A549 (cell line): ENCODE measurements around the gene ONECUT3.

Experiments
- BHLHE40 ChIP-seq: IDR thresholded peaks from 2 replicates; pipeline ENCODE4 v1.6.1; 2012; ENCODE audit warnings: low read depth, low read length, inconsistent platforms
- E2F6 ChIP-seq: IDR thresholded peaks from 2 replicates; pipeline ENCODE4 v1.6.1; 2012; ENCODE audit warnings: low read depth, borderline replicate concordance
- EP300 ChIP-seq, 2 experiments: fragments of >200 bp; sonication (Bioruptor Twin); formaldehyde crosslinking; IDR thresholded peaks; 2 replicates in 1 of 2; 3 replicates in 1 of 2; pipeline ENCODE4 v1.6.1; 2016 to 2017
- ESRRA ChIP-seq: fragments of 150-350 bp; IDR thresholded peaks from 2 replicates; pipeline ENCODE4 v1.6.1; 2014; ENCODE audit warnings: mild to moderate bottlenecking, low read length, borderline replicate concordance
- POLR2A ChIP-seq: IDR thresholded peaks from 2 replicates; pipeline ENCODE4 v1.6.1; 2012; ENCODE audit warnings: mild to moderate bottlenecking, low read length
- RCOR1 ChIP-seq: fragments of 150-350 bp; IDR thresholded peaks from 2 replicates; pipeline ENCODE4 v1.6.1; 2014; ENCODE audit warnings: antibody characterized with exemption, low read length, low read depth
- SMC3 ChIP-seq: fragments of >200 bp; sonication (Bioruptor Twin); formaldehyde crosslinking; IDR thresholded peaks from 3 replicates; pipeline ENCODE4 v1.6.1; 2018; ENCODE audit warnings: inconsistent platforms
- SREBF2 ChIP-seq: fragments of 450-650 bp; IDR thresholded peaks from 2 replicates; pipeline ENCODE4 v1.6.1; 2014; ENCODE audit warnings: mild to moderate bottlenecking, moderate library complexity
- ZNF302 ChIP-seq: fragments of 250-450 bp; sonication (Bioruptor Pico); IDR thresholded peaks from 2 replicates; pipeline ENCODE4 v1.9.0; 2021; ENCODE audit warnings: inconsistent platforms, mild to moderate bottlenecking, moderate library complexity
- TF ChIP-seq, protein P1 (sequence below): fragments of >200 bp; sonication (Bioruptor Twin); formaldehyde crosslinking; IDR thresholded peaks from 3 replicates; pipeline ENCODE4 v1.5.1; 2016
- TF ChIP-seq, protein P2 (sequence below): fragments of 200-600 bp; sonication (generic); IDR thresholded peaks from 2 replicates; pipeline ENCODE4 v1.6.1; 2016; ENCODE audit warnings: antibody characterized with exemption, mild to moderate bottlenecking, moderate library complexity

- TF ChIP-seq RCOR1 (no peak), SREBF2 (no peak), SMC3 (no peak), ZNF302 (CRISPR knock-in tag) (no peak), POLR2A (no peak), E2F6 (no peak), EP300 (IDR thresholded peaks at IDR 0.05) (no peak), BHLHE40 (no peak), ESRRA (no peak)
- TF ChIP-seq, protein P1, sequence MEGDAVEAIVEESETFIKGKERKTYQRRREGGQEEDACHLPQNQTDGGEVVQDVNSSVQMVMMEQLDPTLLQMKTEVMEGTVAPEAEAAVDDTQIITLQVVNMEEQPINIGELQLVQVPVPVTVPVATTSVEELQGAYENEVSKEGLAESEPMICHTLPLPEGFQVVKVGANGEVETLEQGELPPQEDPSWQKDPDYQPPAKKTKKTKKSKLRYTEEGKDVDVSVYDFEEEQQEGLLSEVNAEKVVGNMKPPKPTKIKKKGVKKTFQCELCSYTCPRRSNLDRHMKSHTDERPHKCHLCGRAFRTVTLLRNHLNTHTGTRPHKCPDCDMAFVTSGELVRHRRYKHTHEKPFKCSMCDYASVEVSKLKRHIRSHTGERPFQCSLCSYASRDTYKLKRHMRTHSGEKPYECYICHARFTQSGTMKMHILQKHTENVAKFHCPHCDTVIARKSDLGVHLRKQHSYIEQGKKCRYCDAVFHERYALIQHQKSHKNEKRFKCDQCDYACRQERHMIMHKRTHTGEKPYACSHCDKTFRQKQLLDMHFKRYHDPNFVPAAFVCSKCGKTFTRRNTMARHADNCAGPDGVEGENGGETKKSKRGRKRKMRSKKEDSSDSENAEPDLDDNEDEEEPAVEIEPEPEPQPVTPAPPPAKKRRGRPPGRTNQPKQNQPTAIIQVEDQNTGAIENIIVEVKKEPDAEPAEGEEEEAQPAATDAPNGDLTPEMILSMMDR = no peak
- TF ChIP-seq, protein P2, sequence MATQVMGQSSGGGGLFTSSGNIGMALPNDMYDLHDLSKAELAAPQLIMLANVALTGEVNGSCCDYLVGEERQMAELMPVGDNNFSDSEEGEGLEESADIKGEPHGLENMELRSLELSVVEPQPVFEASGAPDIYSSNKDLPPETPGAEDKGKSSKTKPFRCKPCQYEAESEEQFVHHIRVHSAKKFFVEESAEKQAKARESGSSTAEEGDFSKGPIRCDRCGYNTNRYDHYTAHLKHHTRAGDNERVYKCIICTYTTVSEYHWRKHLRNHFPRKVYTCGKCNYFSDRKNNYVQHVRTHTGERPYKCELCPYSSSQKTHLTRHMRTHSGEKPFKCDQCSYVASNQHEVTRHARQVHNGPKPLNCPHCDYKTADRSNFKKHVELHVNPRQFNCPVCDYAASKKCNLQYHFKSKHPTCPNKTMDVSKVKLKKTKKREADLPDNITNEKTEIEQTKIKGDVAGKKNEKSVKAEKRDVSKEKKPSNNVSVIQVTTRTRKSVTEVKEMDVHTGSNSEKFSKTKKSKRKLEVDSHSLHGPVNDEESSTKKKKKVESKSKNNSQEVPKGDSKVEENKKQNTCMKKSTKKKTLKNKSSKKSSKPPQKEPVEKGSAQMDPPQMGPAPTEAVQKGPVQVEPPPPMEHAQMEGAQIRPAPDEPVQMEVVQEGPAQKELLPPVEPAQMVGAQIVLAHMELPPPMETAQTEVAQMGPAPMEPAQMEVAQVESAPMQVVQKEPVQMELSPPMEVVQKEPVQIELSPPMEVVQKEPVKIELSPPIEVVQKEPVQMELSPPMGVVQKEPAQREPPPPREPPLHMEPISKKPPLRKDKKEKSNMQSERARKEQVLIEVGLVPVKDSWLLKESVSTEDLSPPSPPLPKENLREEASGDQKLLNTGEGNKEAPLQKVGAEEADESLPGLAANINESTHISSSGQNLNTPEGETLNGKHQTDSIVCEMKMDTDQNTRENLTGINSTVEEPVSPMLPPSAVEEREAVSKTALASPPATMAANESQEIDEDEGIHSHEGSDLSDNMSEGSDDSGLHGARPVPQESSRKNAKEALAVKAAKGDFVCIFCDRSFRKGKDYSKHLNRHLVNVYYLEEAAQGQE = no peak
These were observed 22.8 kb downstream of the ONECUT3 start for GRCh38 chr19:1775951-1776605.
